ENCODE data around the gene DMD.
"Not testable (repeated sequence)": the region's sequence is repeated elsewhere in the genome, so short reads cannot be mapped to it uniquely, and the experiment has no call there.

The DMD gene

GRCh38 chrX:31969714-31970113, 1241.6 kb downstream of the DMD start:
- DNase-seq, result no peak

- DNase-seq, result no peak
Measured at GRCh38 chrX:31962256-31962655, 1249.1 kb downstream of the DMD start.

- no peak for DNase-seq
Measured at GRCh38 chrX:31934842-31935370, 1276.4 kb downstream of the DMD start.

- no peak for DNase-seq
Measured at GRCh38 chrX:31934015-31934414, 1277.3 kb downstream of the DMD start.

- DNase-seq, result no peak
Measured at GRCh38 chrX:31932769-31933168, 1278.6 kb downstream of the DMD start.

GRCh38 chrX:31932320-31932719, 1279.0 kb downstream of the DMD start:
- not testable (repeated sequence) for DNase-seq

- DNase-seq, result no peak
Measured at GRCh38 chrX:31931225-31931624, 1280.1 kb downstream of the DMD start.

GRCh38 chrX:31929366-31929765, 1282.0 kb downstream of the DMD start:
- DNase-seq, result no peak

GRCh38 chrX:31921236-31921635, 1290.1 kb downstream of the DMD start:
- DNase-seq, result no peak

GRCh38 chrX:31909850-31910572, 1301.3 kb downstream of the DMD start:
- no peak for DNase-seq

GRCh38 chrX:31894152-31894551, 1317.2 kb downstream of the DMD start:
- DNase-seq, result no peak

GRCh38 chrX:31893525-31893924, 1317.8 kb downstream of the DMD start:
- DNase-seq, result no peak

GRCh38 chrX:31889088-31889487, 1322.3 kb downstream of the DMD start:
- DNase-seq, result no peak

GRCh38 chrX:31884535-31884934, 1326.8 kb downstream of the DMD start:
- DNase-seq, result no peak

- no peak for DNase-seq
Measured at GRCh38 chrX:31872007-31872406, 1339.3 kb downstream of the DMD start.

GRCh38 chrX:31870267-31870666, 1341.1 kb downstream of the DMD start:
- DNase-seq, result no peak

GRCh38 chrX:31860686-31861085, 1350.7 kb downstream of the DMD start:
- no peak for DNase-seq

GRCh38 chrX:31858915-31859314, 1352.4 kb downstream of the DMD start:
- no peak for DNase-seq

- DNase-seq, result no peak
Measured at GRCh38 chrX:31854716-31855115, 1356.6 kb downstream of the DMD start.

GRCh38 chrX:31851761-31852160, 1359.6 kb downstream of the DMD start:
- DNase-seq, result no peak

GRCh38 chrX:31847773-31848172, 1363.6 kb downstream of the DMD start:
- no peak for DNase-seq

GRCh38 chrX:31845003-31845402, 1366.3 kb downstream of the DMD start:
- no peak for DNase-seq

- DNase-seq, result no peak
Measured at GRCh38 chrX:31838617-31839016, 1372.7 kb downstream of the DMD start.

- DNase-seq, result no peak
Measured at GRCh38 chrX:31837445-31838049, 1373.8 kb downstream of the DMD start.

GRCh38 chrX:31836479-31836878, 1374.9 kb downstream of the DMD start:
- no peak for DNase-seq
